BLaER1 treated with 17β-estradiol and CSF1 and Interleukin-3, amounts not matched to agents 10 nM and 100 nM (cell line): ENCODE data around the gene GPATCH8.

Source experiments
- H3K27ac ChIP-seq, 11 experiments: shearing (Covaris generic); formaldehyde crosslinking; 2 replicates each; pipeline ENCODE4 v1.8.1; 2022
- H3K27me3 ChIP-seq, 11 experiments: shearing (Covaris generic); formaldehyde crosslinking; 2 replicates each; pipeline ENCODE4 v1.8.1; 2022
- H3K36me3 ChIP-seq, 11 experiments: shearing (Covaris generic); formaldehyde crosslinking; 2 replicates each; pipeline ENCODE4 v1.8.1; 2022
- H3K4me1 ChIP-seq, 10 experiments: shearing (Covaris generic); formaldehyde crosslinking; 2 replicates each; pipeline ENCODE4 v1.8.1; 2022
- H3K4me2 ChIP-seq, 11 experiments: shearing (Covaris generic); formaldehyde crosslinking; 2 replicates each; pipeline ENCODE4 v1.8.1; 2022
- H3K4me3 ChIP-seq, 10 experiments: shearing (Covaris generic); formaldehyde crosslinking; 2 replicates each; pipeline ENCODE4 v1.8.1; 2022
- H3K9ac ChIP-seq, 11 experiments: shearing (Covaris generic); formaldehyde crosslinking; 2 replicates each; pipeline ENCODE4 v1.8.1; 2022
- H3K9me3 ChIP-seq, 11 experiments: shearing (Covaris generic); formaldehyde crosslinking; replicated peaks in 1 of 11; 2 replicates each; pipeline ENCODE4 v1.8.1; 2022
- H4K20me1 ChIP-seq, 11 experiments: shearing (Covaris generic); formaldehyde crosslinking; 2 replicates each; pipeline ENCODE4 v1.8.1; 2022
- Cebpa-rat ChIP-seq, 11 experiments: shearing (Covaris generic); IDR thresholded peaks; 2 replicates each; pipeline ENCODE4 v1.8.1; 2022

GPATCH8 gene

GRCh38 chr17:44362949-44363612 lies 140.1 kb downstream of the GPATCH8 start:
- peak overlapping the region; percentile 79 to 91 (median 83) for H3K4me3 ChIP-seq
- H3K4me1 ChIP-seq: peaks cover 19 to 47% (median 40%) of the 10 kb centered on the region in 10 experiments; a peak in 19 of 20 replicates
- H3K27ac ChIP-seq: peak overlapping the region in 10 of 11 experiments; percentile 52 to 84 (median 78); a peak in 19 of 22 replicates
- no peak for TF ChIP-seq Cebpa-rat (IDR thresholded peaks at IDR 0.05)
- H3K36me3 ChIP-seq: no peaks in the 10 kb centered on the region
- H3K9ac ChIP-seq: peak overlapping the region; percentile 82 to 90 (median 88)
- no peaks in the 10 kb centered on the region for H3K9me3 ChIP-seq
- no peaks in the 10 kb centered on the region for H3K27me3 ChIP-seq
- peak overlapping the region; percentile 88 to 97 (median 92) for H3K4me2 ChIP-seq
- H4K20me1 ChIP-seq: peaks cover 0 to 42% (median 20%) of the 10 kb centered on the region in 11 experiments; a peak in 14 of 22 replicates

- Histone ChIP-seq H3K36me3 (no peaks in the 10 kb centered on the region), H3K27me3 (no peaks in the 10 kb centered on the region), H3K27ac (peak overlapping the region in 1 of 11 experiments; percentile 81; a peak in 1 of 22 replicates), H3K4me1 (peaks cover 19 to 47% (median 40%) of the 10 kb centered on the region in 10 experiments; a peak in 19 of 20 replicates), H3K9ac (peak overlapping the region; percentile 82 to 90 (median 88); a peak in 20 of 22 replicates), H3K4me2 (peak overlapping the region; percentile 88 to 97 (median 92)), H3K9me3 (no peaks in the 10 kb centered on the region), H4K20me1 (peaks cover 0 to 42% (median 20%) of the 10 kb centered on the region in 11 experiments; a peak in 14 of 22 replicates), H3K4me3 (peak overlapping the region; percentile 79 to 91 (median 83))
- TF ChIP-seq Cebpa-rat (IDR thresholded peaks at IDR 0.05): no peak
Observed at GRCh38 chr17:44362459-44362948, 140.7 kb downstream of the GPATCH8 start.

GRCh38 chr17:44361292-44362260 lies 141.6 kb downstream of the GPATCH8 start:
- no peak overlapping the region; a peak in 1 of 20 replicates for H3K4me3 ChIP-seq
- no peaks in the 10 kb centered on the region for H3K27me3 ChIP-seq
- peaks cover 19 to 47% (median 40%) of the 10 kb centered on the region in 10 experiments; a peak in 19 of 20 replicates for H3K4me1 ChIP-seq
- no peaks in the 10 kb centered on the region for H3K36me3 ChIP-seq
- H3K9me3 ChIP-seq: no peaks in the 10 kb centered on the region
- no peak overlapping the region for H3K27ac ChIP-seq
- H3K9ac ChIP-seq: peak overlapping the region in 4 of 11 experiments; percentile 7 to 90 (median 88); a peak in 4 of 22 replicates
- no peak for TF ChIP-seq Cebpa-rat (IDR thresholded peaks at IDR 0.05)
- H4K20me1 ChIP-seq: peaks cover 0 to 42% (median 20%) of the 10 kb centered on the region in 11 experiments; a peak in 14 of 22 replicates
- H3K4me2 ChIP-seq: peak overlapping the region; percentile 88 to 97 (median 92)

- H3K4me2 ChIP-seq: peak overlapping the region; percentile 6 to 97 (median 91); a peak in 21 of 22 replicates
- no peak for TF ChIP-seq Cebpa-rat (IDR thresholded peaks at IDR 0.05)
- H3K4me3 ChIP-seq: no peak overlapping the region
- H3K9ac ChIP-seq: peak overlapping the region in 3 of 11 experiments; percentile 7 to 39 (median 35); a peak in 3 of 22 replicates
- no peaks in the 10 kb centered on the region for H3K36me3 ChIP-seq
- H4K20me1 ChIP-seq: peaks cover 0 to 49% (median 20%) of the 10 kb centered on the region in 11 experiments; a peak in 14 of 22 replicates
- no peaks in the 10 kb centered on the region for H3K27me3 ChIP-seq
- H3K27ac ChIP-seq: no peak overlapping the region
- peaks cover 19 to 47% (median 40%) of the 10 kb centered on the region in 10 experiments; a peak in 19 of 20 replicates for H3K4me1 ChIP-seq
- no peaks in the 10 kb centered on the region for H3K9me3 ChIP-seq
Observed at GRCh38 chr17:44360826-44361225, 142.4 kb downstream of the GPATCH8 start.

GRCh38 chr17:44360144-44360533 lies 143.1 kb downstream of the GPATCH8 start:
- H3K4me3 ChIP-seq: no peak overlapping the region
- peak overlapping the region in 4 of 11 experiments; percentile 91 to 94 (median 92); a peak in 4 of 22 replicates for H3K4me2 ChIP-seq
- TF ChIP-seq Cebpa-rat (IDR thresholded peaks at IDR 0.05): no peak
- H3K27me3 ChIP-seq: peaks cover 0 to 4% (median 2%) of the 10 kb centered on the region in 11 experiments; a peak in 10 of 22 replicates
- H3K36me3 ChIP-seq: no peaks in the 10 kb centered on the region
- peaks cover 0 to 55% (median 25%) of the 10 kb centered on the region in 11 experiments; a peak in 15 of 22 replicates for H4K20me1 ChIP-seq
- H3K4me1 ChIP-seq: peaks cover 19 to 52% (median 42%) of the 10 kb centered on the region in 10 experiments; a peak in 19 of 20 replicates
- H3K9ac ChIP-seq: no peak overlapping the region
- no peaks in the 10 kb centered on the region for H3K9me3 ChIP-seq
- no peak overlapping the region for H3K27ac ChIP-seq

GRCh38 chr17:44359458-44360143 lies 143.6 kb downstream of the GPATCH8 start:
- Histone ChIP-seq H3K4me3 (no peak overlapping the region), H4K20me1 (peaks cover 0 to 60% (median 27%) of the 10 kb centered on the region in 11 experiments; a peak in 15 of 22 replicates), H3K4me2 (peak overlapping the region in 2 of 11 experiments; percentile 92 to 94; a peak in 1 of 22 replicates), H3K4me1 (peaks cover 19 to 58% (median 46%) of the 10 kb centered on the region in 10 experiments; a peak in 19 of 20 replicates), H3K27me3 (peaks cover 3 to 10% (median 8%) of the 10 kb centered on the region in 11 experiments; a peak in 20 of 22 replicates), H3K9ac (no peak overlapping the region), H3K36me3 (no peaks in the 10 kb centered on the region), H3K27ac (no peak overlapping the region), H3K9me3 (no peaks in the 10 kb centered on the region)
- no peak for TF ChIP-seq Cebpa-rat (IDR thresholded peaks at IDR 0.05)

- Histone ChIP-seq H3K4me1 (peaks cover 20 to 61% (median 49%) of the 10 kb centered on the region in 10 experiments; a peak in 19 of 20 replicates), H4K20me1 (peaks cover 0 to 61% (median 28%) of the 10 kb centered on the region in 11 experiments; a peak in 16 of 22 replicates), H3K4me2 (peak overlapping the region in 3 of 11 experiments; percentile 15 to 33 (median 25); a peak in 4 of 22 replicates), H3K9ac (no peak overlapping the region; a peak in 1 of 22 replicates), H3K9me3 (no peaks in the 10 kb centered on the region), H3K4me3 (no peak overlapping the region), H3K36me3 (no peaks in the 10 kb centered on the region), H3K27ac (no peak overlapping the region), H3K27me3 (peaks cover 9 to 16% (median 14%) of the 10 kb centered on the region in 11 experiments)
- TF ChIP-seq Cebpa-rat (IDR thresholded peaks at IDR 0.05): no peak
Observed at GRCh38 chr17:44359006-44359405, 144.2 kb downstream of the GPATCH8 start.
